ENCODE measurements around the gene TYMS. TPM values are rescaled to one million over a fixed set of nuclear protein-coding genes. Genes with fewer than 3 reads are reported as not detected.
A peak's percentile ranks its signal among the peaks of the same experiment; 100 is the strongest.

TYMS gene
- total and polyA plus RNA-seq, 9 of the 15 experiments (the other 6 are each of a cell fraction or from before 2014, with no cell fraction given), result 69.1 to 409 (median 175) TPM

DNA sequence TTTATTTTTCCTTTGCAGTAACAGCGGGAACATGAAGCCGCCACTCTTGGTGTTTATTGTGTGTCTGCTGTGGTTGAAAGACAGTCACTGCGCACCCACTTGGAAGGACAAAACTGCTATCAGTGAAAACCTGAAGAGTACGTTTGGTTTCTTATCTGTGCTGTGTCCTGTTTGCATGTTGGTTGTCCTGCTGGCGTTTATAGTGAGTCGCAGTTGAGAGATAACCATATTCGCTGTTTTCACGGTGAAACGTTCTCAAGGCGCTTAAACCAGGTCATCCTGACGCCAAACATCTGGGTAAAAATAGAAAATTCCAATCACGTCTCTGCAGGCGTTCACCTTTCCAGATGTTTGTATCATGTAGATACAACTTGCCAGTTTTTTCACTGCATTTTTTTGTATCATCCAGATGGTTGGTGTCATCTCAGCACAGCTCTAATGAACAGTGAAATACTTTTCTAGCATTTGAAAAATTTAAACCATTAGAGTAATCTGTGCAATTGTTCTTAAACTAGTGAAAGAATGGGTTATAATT, 39.4 kb upstream of the TYMS start (continued):
- TF ChIP-seq MEIS2 (IDR thresholded peaks at IDR 0.05; ENCODE audit: partially characterized antibody) (peak; percentile 59), CBX5 (IDR thresholded peaks at IDR 0.05; ENCODE audit: borderline replicate concordance, low read depth) (no peak), HDAC6 (IDR thresholded peaks at IDR 0.05; ENCODE audit: low read depth, low read length) (no peak), TEAD1 (CRISPR knock-in tag; IDR thresholded peaks at IDR 0.05) (peak in 1 of 2 experiments; percentile 58; a peak in 1 of 4 replicates), C11orf30 (IDR thresholded peaks at IDR 0.05; ENCODE audit: low read depth) (no peak), SAFB (IDR thresholded peaks at IDR 0.05; ENCODE audit: borderline replicate concordance, low read depth, low read length) (no peak), PPARD (CRISPR knock-in tag; IDR thresholded peaks at IDR 0.05) (no peak), HDGF (IDR thresholded peaks at IDR 0.05) (no peak), IRF1 (CRISPR knock-in tag; IDR thresholded peaks at IDR 0.05; ENCODE audit: borderline replicate concordance) (no peak), HNRNPL (IDR thresholded peaks at IDR 0.05; ENCODE audit: low read depth, low read length) (no peak), TBL1XR1 (IDR thresholded peaks at IDR 0.05; ENCODE audit: low read length in 2 of 2) (peak; percentile 89 to 95), TARDBP (IDR thresholded peaks at IDR 0.05) (peak; percentile 93), SPI1 (IDR thresholded peaks at IDR 0.05; ENCODE audit: borderline replicate concordance, low read depth, low read length) (no peak), ZFP36 (IDR thresholded peaks at IDR 0.05; ENCODE audit: low read depth, low read length, partially characterized antibody) (peak; percentile 26), ZBTB40 (IDR thresholded peaks at IDR 0.05) (no peak), ZBTB40 (CRISPR knock-in tag; IDR thresholded peaks at IDR 0.05) (no peak), ZNF79 (CRISPR knock-in tag; IDR thresholded peaks at IDR 0.05; ENCODE audit: low read depth) (no peak), SP1 (CRISPR knock-in tag; IDR thresholded peaks at IDR 0.05) (no peak), KLF13 (tag; IDR thresholded peaks at IDR 0.05; ENCODE audit: borderline replicate concordance, low read depth) (no peak)
- TF ChIP-seq, protein P1, sequence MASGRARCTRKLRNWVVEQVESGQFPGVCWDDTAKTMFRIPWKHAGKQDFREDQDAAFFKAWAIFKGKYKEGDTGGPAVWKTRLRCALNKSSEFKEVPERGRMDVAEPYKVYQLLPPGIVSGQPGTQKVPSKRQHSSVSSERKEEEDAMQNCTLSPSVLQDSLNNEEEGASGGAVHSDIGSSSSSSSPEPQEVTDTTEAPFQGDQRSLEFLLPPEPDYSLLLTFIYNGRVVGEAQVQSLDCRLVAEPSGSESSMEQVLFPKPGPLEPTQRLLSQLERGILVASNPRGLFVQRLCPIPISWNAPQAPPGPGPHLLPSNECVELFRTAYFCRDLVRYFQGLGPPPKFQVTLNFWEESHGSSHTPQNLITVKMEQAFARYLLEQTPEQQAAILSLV (tag; IDR thresholded peaks at IDR 0.05), result peak; percentile 49; the same call in 1 of the 2 replicates
